Stomach (tissue), 9 donors: Measurements from ENCODE around the gene PDXP. TPM values are rescaled to one million over a fixed set of nuclear protein-coding genes. Genes with fewer than 3 reads are reported as not detected.

ENCODE experiments used
- DNase-seq, 2 donors: peaks; one replicate each; pipeline versions ENCODE4 v3.0.0 to v3.0.0-alpha.2; 2013 to 2019
- H3K27ac ChIP-seq, 5 donors: fragments of 200-600 bp in 4 of 5; sonication (generic) in 4 of 5; one replicate each; pipeline ENCODE4 v1.5.1; 2013 to 2019; ENCODE audit warnings: mild to moderate bottlenecking in 1 of 5, moderate library complexity in 1 of 5
- H3K27me3 ChIP-seq, 3 donors: fragments of 200-600 bp; sonication (generic); one replicate each; pipeline ENCODE4 v1.5.1; 2017 to 2019; ENCODE audit warnings: mixed run types in 1 of 3
- H3K36me3 ChIP-seq, 4 donors: fragments of 200-600 bp; sonication (generic); 1 replicate in 3 of 4; 2 replicates in 1 of 4; pipeline ENCODE4 v1.5.1; 2016 to 2019
- H3K4me1 ChIP-seq, 4 donors: fragments of 200-600 bp; sonication (generic); one replicate each; pipeline ENCODE4 v1.5.1; 2016 to 2019
- H3K4me3 ChIP-seq, 4 donors: fragments of 200-600 bp; sonication (generic) in 3 of 4; one replicate each; pipeline ENCODE4 v1.5.1; 2016 to 2019; ENCODE audit warnings: mild to moderate bottlenecking in 1 of 4
- H3K9me3 ChIP-seq, 4 donors: fragments of 200-600 bp; sonication (generic); one replicate each; pipeline ENCODE4 v1.5.1; 2016 to 2019
- CTCF ChIP-seq, 7 experiments: fragments of 450-650 bp in 4 of 7; fragments of 200-600 bp in 3 of 7; sonication (generic) in 3 of 7; IDR thresholded peaks; one replicate each; pipeline ENCODE4 v1.5.1; 2016 to 2019; ENCODE audit warnings: antibody characterized with exemption in 7 of 7, control low read depth in 2 of 7, mild to moderate bottlenecking in 1 of 7
- EP300 ChIP-seq: sonication (generic); formaldehyde crosslinking; IDR thresholded peaks from one replicate; pipeline ENCODE4 v1.6.1; 2017; ENCODE audit warnings: antibody characterized with exemption
- POLR2A ChIP-seq, 4 donors: fragments of 450-650 bp; IDR thresholded peaks; one replicate each; pipeline ENCODE4 v1.6.1; 2016; ENCODE audit warnings: antibody characterized with exemption in 4 of 4, control low read depth in 2 of 4, mild to moderate bottlenecking in 1 of 4, moderate library complexity in 1 of 4
- POLR2AphosphoS5 ChIP-seq, 3 donors: sonication (generic); formaldehyde crosslinking; IDR thresholded peaks; one replicate each; pipeline ENCODE4 v1.6.1; 2016; ENCODE audit warnings: antibody characterized with exemption in 3 of 3
- WGBS, 5 donors: extraction: QIAGEN DNeasy Blood & Tissue Kit in 3 of 5; methylation state at CpG; one replicate each; pipeline versions ENCODE4 v1.1.5 to v1.1.7; 2013 to 2018; 5-methylcytosine and 5-hydroxymethylcytosine counted together
- intact Hi-C: fragments of 100-400 bp; cut with DNase I; formaldehyde crosslinking; loops from one replicate; pipeline ENCODE4 v1.15.1; 2023; ENCODE audit warnings: low total_unique reads
- polyA plus RNA-seq, 3 donors: library from polyadenylated mRNA; stranded (reverse); fragments of 200-250 nt; gene quantifications; one replicate each; pipeline ENCODE4 v1.2.3, GENCODE V29; 2013
- total RNA-seq, 5 donors: library from RNA; depleted of rRNA; stranded (reverse); fragments of >200 nt; gene quantifications; one replicate each; pipeline versions ENCODE4 v1.1.0 to v1.2.3, GENCODE V29; 2014 to 2016
- donor health status: healthy with polysubstance abuse.
- donor health status: Bipolar disorder and iron deficiency.
- donor health status: healthy.

The PDXP gene
- total and polyA plus RNA-seq, 8 donors = 2.9 to 72.1 (median 6.8) TPM

- H3K27ac ChIP-seq = peak overlapping the region in 4 of 5 donors; percentile 95 to 96 (median 96)
- no peak for DNase-seq
- WGBS, 5 donors = 66 to 82% (median 77%) methylated on average over 13 to 15 of the region's 15 CpGs
These were observed 47.9 kb upstream of the PDXP start for GRCh38 chr22:37610480-37611129.

GRCh38 chr22:37611207-37611606, 47.3 kb upstream of the PDXP start:
- no peak for TF ChIP-seq POLR2A (IDR thresholded peaks at IDR 0.05)
- no peak for TF ChIP-seq CTCF (IDR thresholded peaks at IDR 0.05)
- 70 to 82% (median 74%) methylated on average over 6 of the region's 6 CpGs for WGBS, 5 donors
- H3K27ac ChIP-seq = peak overlapping the region in 2 of 5 donors; percentile 95 to 96
- no peak for DNase-seq
- no peak overlapping the region for H3K4me3 ChIP-seq
- no peaks in the 10 kb centered on the region for H3K27me3 ChIP-seq
- H3K36me3 ChIP-seq = peaks cover 5 to 25% (median 25%) of the 10 kb centered on the region in 4 donors
- intact Hi-C loops = no loop called here
- no peaks in the 10 kb centered on the region for H3K9me3 ChIP-seq
- peaks cover 33 to 71% (median 57%) of the 10 kb centered on the region in 4 donors for H3K4me1 ChIP-seq

More at GRCh38 chr22:37610480-37611129, 47.9 kb upstream of the PDXP start:
- Histone ChIP-seq H3K9me3 (no peaks in the 10 kb centered on the region), H3K36me3 (peaks cover 0 to 19% (median 19%) of the 10 kb centered on the region in 4 donors), H3K4me1 (peaks cover 33 to 72% (median 59%) of the 10 kb centered on the region in 4 donors), H3K27me3 (peaks cover 0 to under 1% (median 0%) of the 10 kb centered on the region in 3 donors), H3K4me3 (peak overlapping the region in 1 of 4 donors; percentile 93)
- TF ChIP-seq EP300 (no peak), POLR2A (IDR thresholded peaks at IDR 0.05) (no peak)
- intact Hi-C loops = no loop called here

- intact Hi-C loops = no loop called here
- Histone ChIP-seq H3K27ac (no peak overlapping the region), H3K27me3 (no peaks in the 10 kb centered on the region), H3K36me3 (peaks cover 38 to 78% (median 77%) of the 10 kb centered on the region in 4 donors), H3K4me1 (peaks cover 6 to 26% (median 15%) of the 10 kb centered on the region in 4 donors), H3K9me3 (no peaks in the 10 kb centered on the region), H3K4me3 (no peak overlapping the region)
- WGBS, 5 donors = 88 to 94% (median 92%) methylated on average over 8 to 27 of the region's 27 CpGs
- DNase-seq = no peak
- TF ChIP-seq EP300 = no peak
- TF ChIP-seq POLR2AphosphoS5 (IDR thresholded peaks at IDR 0.05) = no peak
- no peak for TF ChIP-seq POLR2A (IDR thresholded peaks at IDR 0.05)
- TF ChIP-seq CTCF (IDR thresholded peaks at IDR 0.05) = no peak
These were observed 42.1 kb upstream of the PDXP start for GRCh38 chr22:37616201-37617083.

- TF ChIP-seq POLR2AphosphoS5 (IDR thresholded peaks at IDR 0.05) (no peak), POLR2A (IDR thresholded peaks at IDR 0.05) (no peak), CTCF (IDR thresholded peaks at IDR 0.05) (no peak), EP300 (no peak)
- no peaks in the 10 kb centered on the region for H3K27me3 ChIP-seq
- peaks cover 6 to 20% (median 12%) of the 10 kb centered on the region in 4 donors for H3K4me1 ChIP-seq
- H3K4me3 ChIP-seq = no peak overlapping the region
- WGBS, 5 donors = 75 to 98% (median 88%) methylated on average over 1 of the region's 1 CpG
- H3K9me3 ChIP-seq = no peaks in the 10 kb centered on the region
- no peak for DNase-seq
- intact Hi-C loops = no loop called here
- H3K27ac ChIP-seq = no peak overlapping the region
- H3K36me3 ChIP-seq = peaks cover 43 to 87% (median 86%) of the 10 kb centered on the region in 4 donors
These were observed 41.1 kb upstream of the PDXP start for GRCh38 chr22:37617431-37617830.
